Measurements from ENCODE around the gene GTF2IRD1. TPM values are rescaled to one million over a fixed set of nuclear protein-coding genes. Genes with fewer than 3 reads are reported as not detected.
"Not testable (repeated sequence)": the region's sequence is repeated elsewhere in the genome, so short reads cannot be mapped to it uniquely, and the experiment has no call there.

GTF2IRD1 gene
- total RNA-seq, 1 experiment from 2014 or later = 54.7 TPM

GRCh38 chr7:74512762-74513161, 59.1 kb downstream of the GTF2IRD1 start:
- no peak for DNase-seq (ENCODE audit: low spot score)

GRCh38 chr7:74514131-74514591, 60.5 kb downstream of the GTF2IRD1 start:
- DNase-seq (ENCODE audit: low spot score) = no peak

- no peak for DNase-seq (ENCODE audit: low spot score)
Measured at GRCh38 chr7:74515276-74515675, 61.6 kb downstream of the GTF2IRD1 start.

- no peak for DNase-seq (ENCODE audit: low spot score)
Measured at GRCh38 chr7:74516214-74516613, 62.5 kb downstream of the GTF2IRD1 start.

- DNase-seq (ENCODE audit: low spot score) = no peak
Measured at GRCh38 chr7:74518041-74518440, 64.3 kb downstream of the GTF2IRD1 start.

- DNase-seq (ENCODE audit: low spot score) = no peak
Measured at GRCh38 chr7:74518654-74519053, 64.9 kb downstream of the GTF2IRD1 start.

- no peak for DNase-seq (ENCODE audit: low spot score)
Measured at GRCh38 chr7:74519395-74519794, 65.7 kb downstream of the GTF2IRD1 start.

- DNase-seq (ENCODE audit: low spot score) = no peak
Measured at GRCh38 chr7:74521855-74522254, 68.1 kb downstream of the GTF2IRD1 start.

- DNase-seq (ENCODE audit: low spot score) = no peak
Measured at GRCh38 chr7:74522281-74522905, 68.7 kb downstream of the GTF2IRD1 start.

GRCh38 chr7:74523015-74523414, 69.3 kb downstream of the GTF2IRD1 start:
- no peak for DNase-seq (ENCODE audit: low spot score)

GRCh38 chr7:74525140-74525539, 71.4 kb downstream of the GTF2IRD1 start:
- DNase-seq (ENCODE audit: low spot score) = no peak

- DNase-seq (ENCODE audit: low spot score) = no peak
Measured at GRCh38 chr7:74525881-74526280, 72.2 kb downstream of the GTF2IRD1 start.

GRCh38 chr7:74526780-74527179, 73.1 kb downstream of the GTF2IRD1 start:
- no peak for DNase-seq (ENCODE audit: low spot score)

- no peak for DNase-seq (ENCODE audit: low spot score)
Measured at GRCh38 chr7:74527842-74528241, 74.1 kb downstream of the GTF2IRD1 start.

GRCh38 chr7:74528773-74529172, 75.1 kb downstream of the GTF2IRD1 start:
- not testable (repeated sequence) for DNase-seq (ENCODE audit: low spot score)

- DNase-seq (ENCODE audit: low spot score) = no peak
Measured at GRCh38 chr7:74535951-74536356, 82.2 kb downstream of the GTF2IRD1 start.

- not testable (repeated sequence) for DNase-seq (ENCODE audit: low spot score)
Measured at GRCh38 chr7:74541937-74542336, 88.2 kb downstream of the GTF2IRD1 start.

GRCh38 chr7:74542558-74543117, 88.9 kb downstream of the GTF2IRD1 start:
- DNase-seq (ENCODE audit: low spot score) = no peak

- DNase-seq (ENCODE audit: low spot score) = peak; percentile 57
Measured at GRCh38 chr7:74544706-74545469, 91.2 kb downstream of the GTF2IRD1 start.

- no peak for DNase-seq (ENCODE audit: low spot score)
Measured at GRCh38 chr7:74545921-74546320, 92.2 kb downstream of the GTF2IRD1 start.

- DNase-seq (ENCODE audit: low spot score) = not testable (repeated sequence)
Measured at GRCh38 chr7:74553596-74554012, 99.9 kb downstream of the GTF2IRD1 start.

- DNase-seq (ENCODE audit: low spot score) = no peak
Measured at GRCh38 chr7:74554178-74554577, 100.5 kb downstream of the GTF2IRD1 start.
